ENCODE measurements around the gene FNDC5. TPM values are rescaled to one million over a fixed set of nuclear protein-coding genes. Genes with fewer than 3 reads are reported as not detected.

The FNDC5 gene
- total and polyA plus RNA-seq, 10 of the 15 experiments (the other 5 are each of a cell fraction or from before 2014, with no cell fraction given): 0.01 to 0.29 (median 0.19) TPM; not detected in 4

- no peak for TF ChIP-seq ZNF687 (IDR thresholded peaks at IDR 0.05)
Measured at GRCh38 chr1:32895325-32896215, 24.9 kb upstream of the FNDC5 start (continued).

GRCh38 chr1:32894681-32895080 lies 24.0 kb upstream of the FNDC5 start:
- Histone ChIP-seq H3K9me3 (replicated peaks; ENCODE audit: control insufficient read depth, insufficient read depth, low read length) (no peaks in the 10 kb centered on the region; the same call in 2 of the 3 replicates), H3K9ac (ENCODE audit: control insufficient read depth, insufficient read depth, low read length) (no peak overlapping the region), H3K4me1 (ENCODE audit: control insufficient read depth, insufficient read depth, low read length) (no peaks in the 10 kb centered on the region), H2AFZ (ENCODE audit: control insufficient read depth, low read depth, low read length) (no peak overlapping the region), H4K20me1 (ENCODE audit: control insufficient read depth, insufficient read depth) (no peaks in the 10 kb centered on the region), H3K4me3 (no peak overlapping the region), H3K79me2 (ENCODE audit: control insufficient read depth, insufficient read depth, low read length) (no peaks in the 10 kb centered on the region), H3K4me2 (ENCODE audit: control insufficient read depth, insufficient read depth) (no peak overlapping the region), H3K27ac (ENCODE audit: control insufficient read depth, insufficient read depth) (no peak overlapping the region), H3K36me3 (ENCODE audit: control insufficient read depth in 2 of 2, insufficient read depth in 2 of 2, low read length in 1 of 2) (no peaks in the 10 kb centered on the region), H3K27me3 (replicated peaks in 1 of 2; ENCODE audit: control insufficient read depth in 2 of 2, insufficient read depth in 2 of 2, low read length in 1 of 2) (peaks cover 8 to 16% of the 10 kb centered on the region in 2 experiments)
- 42% methylated on average over 6 of the region's 6 CpGs for WGBS (ENCODE audit: insufficient coverage, insufficient replicate concordance, low lambda C conversion rate, missing lambda C conversion rate)
- no peak for TF ChIP-seq ETV6 (conservative IDR thresholded peaks at IDR 0.05 in 1 of 2, IDR thresholded peaks at IDR 0.05 in 1 of 2; ENCODE audit: borderline replicate concordance in 1 of 2, low read depth in 1 of 2)
- TF ChIP-seq SREBF2 (IDR thresholded peaks at IDR 0.05; ENCODE audit: low read length): no peak
- no peak for TF ChIP-seq HDGF (IDR thresholded peaks at IDR 0.05)
- TF ChIP-seq IKZF2 (IDR thresholded peaks at IDR 0.05): no peak
- no peak for TF ChIP-seq ZBED1 (IDR thresholded peaks at IDR 0.05; ENCODE audit: borderline replicate concordance)
- FAIRE-seq: no peak
- in situ Hi-C loops (cut with MboI): no loop called here
- ChIA-PET POLR2A (no interaction called here), CTCF (interaction anchor here (6.5 kb wide), 1 partner anchor 19 kb away, joined by 36 read pairs; no protein-coding TSS in a partner anchor), RAD21 (ENCODE audit: unreplicated experiment) (no interaction called here), SMC1A (ENCODE audit: uncharacterized antibody, unreplicated experiment) (no interaction called here)
- intact Hi-C loops (cut with micrococcal nuclease; ENCODE audit: unreplicated experiment): no loop called here
- no peak for ATAC-seq
- DNase-seq (ENCODE audit: low read depth, low spot score): no peak
- BruUV-seq (replicated peaks): no TSS peak

Data from GM12878 (cell line).